HG02642 (cell line): Measurements from ENCODE around the gene FAM241A.
"Not testable (repeated sequence)": the region's sequence is repeated elsewhere in the genome, so short reads cannot be mapped to it uniquely, and the experiment has no call there.

Source experiments
- ATAC-seq: cut with Tn5 transposase; IDR thresholded peaks from one replicate; pipeline ENCODE4 v1.9.1; 2021; ENCODE audit warnings: mild to moderate bottlenecking; ENCODE audit not compliant: unreplicated experiment, poor library complexity

FAM241A gene

DNA sequence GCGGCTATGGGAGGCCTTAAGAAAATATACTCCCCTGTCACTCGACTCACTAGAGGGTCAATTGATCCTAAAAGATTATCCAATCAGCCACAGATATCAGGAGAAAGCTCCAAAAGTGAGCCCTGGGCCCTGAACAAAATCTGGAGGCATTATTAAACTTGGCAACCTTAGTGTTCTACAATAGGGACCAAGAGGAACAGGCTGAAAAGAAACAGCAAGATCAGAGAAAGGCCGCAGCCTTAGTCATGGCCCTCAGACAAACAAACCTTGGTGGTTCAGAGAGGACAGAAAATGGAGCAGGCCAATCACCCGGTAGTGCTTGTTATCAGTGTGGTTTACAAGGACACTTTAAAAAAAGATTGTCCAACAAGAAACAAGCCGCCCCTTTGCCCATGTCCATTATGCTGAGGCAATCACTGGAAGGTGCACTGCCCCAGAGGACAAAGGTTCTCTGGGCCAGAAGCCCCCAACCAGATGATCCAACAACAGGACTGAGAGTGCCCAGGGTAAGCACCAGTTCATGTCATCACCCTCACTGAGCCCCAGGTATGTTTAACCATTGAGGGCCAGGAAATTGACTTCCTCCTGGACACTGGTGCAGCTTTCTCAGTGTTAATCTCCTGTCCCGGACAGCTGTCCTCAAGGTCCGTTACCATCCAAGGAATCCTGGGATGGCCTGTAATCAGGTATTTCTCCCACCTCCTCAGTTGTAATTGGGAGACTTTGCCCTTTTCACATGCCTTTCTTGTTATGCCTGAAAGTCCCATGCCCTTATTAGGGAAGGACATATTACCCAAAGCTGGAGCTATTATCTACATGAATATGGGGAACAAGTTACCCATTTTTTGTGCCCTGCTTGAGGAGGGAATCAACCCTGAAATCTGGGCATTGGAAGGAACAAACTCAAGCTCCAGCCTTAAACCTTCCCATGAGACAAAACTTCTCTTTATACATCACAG, 63.2 kb downstream of the FAM241A start:
- ATAC-seq = not testable (repeated sequence)

DNA sequence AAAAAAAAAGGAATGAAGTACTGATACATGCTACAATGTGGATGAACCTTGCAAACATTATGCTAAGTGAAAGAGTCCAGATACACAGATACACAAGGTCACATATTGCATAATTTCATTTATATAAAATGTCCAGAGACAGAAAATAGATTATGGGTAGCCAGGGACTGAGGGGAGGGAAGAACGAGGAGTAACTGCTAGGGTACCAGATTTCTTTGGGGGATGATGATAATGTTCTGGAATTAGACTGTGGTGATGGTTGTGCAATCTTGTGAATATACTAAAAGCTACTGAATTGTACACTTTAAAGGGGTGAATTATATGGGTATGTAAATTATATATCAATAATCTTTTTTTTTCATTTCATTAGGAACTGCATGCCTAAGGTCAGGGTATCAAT, 65.5 kb downstream of the FAM241A start:
- ATAC-seq = no peak

DNA sequence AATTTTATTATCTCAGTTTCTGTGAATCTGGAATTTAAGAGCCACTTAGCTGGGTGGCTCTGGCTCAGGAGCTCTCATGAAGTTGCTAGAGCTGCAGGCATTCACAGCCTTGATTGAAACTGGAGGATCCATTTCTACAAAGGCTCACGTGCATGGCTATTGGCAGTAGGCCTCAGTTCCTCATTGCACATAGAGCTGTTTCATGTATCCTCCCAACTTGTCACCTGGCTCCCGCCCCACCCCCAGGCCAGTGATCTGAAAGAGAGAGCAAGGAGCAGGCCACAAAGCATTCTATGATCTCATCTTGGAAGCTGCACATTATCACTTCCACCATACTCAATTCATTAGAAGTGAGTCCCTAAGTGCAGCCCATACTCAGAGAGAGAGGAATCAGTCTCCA, 67.8 kb downstream of the FAM241A start:
- no peak for ATAC-seq

DNA sequence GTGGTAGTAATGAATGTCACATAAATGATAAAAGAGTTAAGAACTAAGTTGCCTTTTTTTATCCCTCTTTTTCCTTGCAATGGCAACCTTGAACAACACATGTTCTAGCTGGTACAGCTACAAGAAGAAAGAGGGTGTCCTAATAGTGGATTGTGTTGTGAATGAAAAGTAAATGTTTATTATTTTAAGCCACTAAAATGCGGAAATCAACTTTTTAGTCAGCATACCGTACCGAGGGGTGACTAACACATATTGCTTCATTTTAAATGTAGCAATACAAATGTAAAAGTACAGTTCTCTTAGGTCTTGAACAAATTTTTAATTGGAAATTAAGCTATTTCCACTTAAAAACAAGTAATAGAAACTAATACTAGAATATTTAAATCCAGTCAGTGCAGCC, 68.6 kb downstream of the FAM241A start:
- ATAC-seq = no peak

DNA sequence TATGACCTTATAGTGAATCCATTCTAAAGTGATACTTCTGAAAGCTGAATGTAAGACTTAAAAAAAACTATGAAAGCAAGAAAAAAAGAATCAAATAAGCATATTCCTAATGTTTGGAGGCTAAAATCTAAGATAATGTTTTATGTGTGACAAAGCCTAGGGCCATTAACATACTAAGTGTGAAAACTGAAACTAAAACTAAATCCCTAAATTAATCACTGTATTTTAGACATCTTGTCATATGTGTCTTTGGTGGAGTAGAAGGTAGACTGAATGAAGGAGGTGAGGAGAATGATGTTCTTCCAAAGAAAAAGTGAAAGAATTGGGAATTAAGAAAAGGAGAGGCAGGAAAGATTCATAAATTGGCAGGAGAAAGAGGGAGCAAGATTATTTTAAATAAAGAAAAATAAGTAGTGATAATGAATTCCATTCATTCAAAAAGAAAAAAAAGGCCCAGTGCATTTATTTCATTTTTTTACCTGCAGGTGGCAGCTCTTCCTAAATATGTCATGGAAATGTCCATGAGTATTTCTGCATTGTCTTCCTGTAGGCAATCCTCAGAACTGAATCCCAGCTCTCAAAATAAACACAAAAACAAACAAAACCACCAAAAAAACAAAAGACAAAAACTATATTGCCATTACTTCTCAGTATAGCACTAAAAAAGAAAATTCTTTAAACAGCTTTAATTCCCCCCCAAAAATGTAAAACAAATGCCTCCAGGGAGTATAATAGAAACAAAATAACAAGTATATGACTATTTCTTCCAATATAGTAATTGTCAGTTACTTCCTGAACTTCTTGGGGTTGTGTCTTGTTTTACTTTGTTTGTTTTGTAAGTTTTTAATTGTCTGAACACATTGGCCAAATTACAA, 69.4 kb downstream of the FAM241A start:
- peak; percentile 51 for ATAC-seq

DNA sequence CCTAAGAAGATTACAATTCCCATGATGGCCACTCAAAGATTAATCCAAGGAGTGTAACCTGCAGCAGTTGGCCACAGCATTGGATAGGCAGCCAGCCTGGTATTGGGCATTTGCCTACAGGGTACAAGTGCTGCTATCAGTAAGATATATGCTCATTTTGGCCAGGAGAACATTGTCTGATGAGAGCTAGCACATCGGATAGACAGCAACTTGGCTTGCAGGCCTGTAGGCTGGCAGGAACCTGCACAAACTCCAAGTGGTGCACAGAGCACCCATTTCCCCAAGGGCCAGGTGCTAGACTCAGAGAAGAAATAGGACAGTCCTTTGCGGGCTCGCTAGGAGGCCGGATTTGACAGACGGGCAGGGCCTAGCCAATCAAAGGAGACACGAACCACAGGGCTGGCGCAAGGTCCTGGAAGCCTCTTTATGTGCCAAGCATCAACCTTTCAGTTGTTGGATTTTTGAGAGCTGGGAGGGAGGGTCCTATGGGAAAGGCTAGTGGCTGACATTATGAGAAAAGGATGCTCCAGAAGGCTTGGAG, 74.6 kb downstream of the FAM241A start:
- ATAC-seq = no peak

DNA sequence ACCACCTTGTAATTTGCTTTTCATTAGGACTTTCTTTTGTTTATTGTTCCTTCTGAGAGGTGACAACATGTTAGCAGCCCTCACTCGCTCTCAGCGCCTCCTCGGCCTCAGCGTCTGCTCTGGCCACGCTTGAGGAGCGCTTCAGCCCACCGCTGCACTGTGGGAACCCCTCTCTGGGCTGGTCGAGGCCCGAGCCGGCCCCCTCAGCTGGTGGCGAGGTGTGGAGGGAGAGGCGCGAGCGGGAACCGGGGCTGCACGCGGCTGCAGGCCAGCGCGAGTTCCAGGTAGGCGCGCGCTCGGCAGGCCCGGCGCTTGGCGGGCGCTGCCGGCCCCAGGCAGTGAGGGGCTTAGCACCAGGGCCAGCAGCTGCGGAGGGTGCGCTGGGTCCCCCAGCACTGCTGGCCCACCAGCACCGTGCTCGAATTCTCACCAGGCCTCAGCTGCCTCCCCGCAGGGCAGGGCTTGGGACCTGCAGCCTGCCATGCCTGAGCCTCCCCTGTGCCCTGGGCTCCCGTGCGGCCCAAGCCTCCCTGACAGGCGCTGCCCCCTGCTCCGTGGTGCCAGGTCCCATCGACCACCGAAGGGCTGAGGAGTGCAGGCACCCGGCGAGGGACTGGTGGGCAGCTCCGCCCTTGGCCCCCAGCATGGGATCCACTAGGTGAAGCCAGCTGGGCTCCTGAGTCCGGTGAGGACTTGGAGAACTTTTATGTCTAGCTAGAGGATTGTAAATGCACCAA, 77.1 kb downstream of the FAM241A start:
- ATAC-seq = no peak

DNA sequence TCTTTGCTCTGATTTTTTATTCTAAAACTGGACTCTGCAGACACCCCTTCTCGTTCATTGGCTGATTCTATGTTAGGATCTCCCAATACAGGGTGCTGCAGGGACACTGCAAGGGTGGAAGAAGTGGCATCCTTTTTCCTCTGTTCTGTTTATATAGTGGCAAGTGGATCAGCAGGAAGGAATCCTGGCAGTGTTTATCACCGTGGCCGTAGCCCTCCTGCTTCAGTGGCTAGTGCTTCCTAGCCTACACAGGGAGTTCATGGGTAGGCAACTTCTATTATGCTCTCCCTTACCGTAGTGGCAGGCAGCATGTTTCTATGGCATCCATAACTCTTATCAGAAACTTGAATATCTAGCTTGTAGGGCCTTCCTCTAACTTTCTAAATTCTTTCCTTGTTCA, 79.9 kb downstream of the FAM241A start:
- no peak for ATAC-seq

DNA sequence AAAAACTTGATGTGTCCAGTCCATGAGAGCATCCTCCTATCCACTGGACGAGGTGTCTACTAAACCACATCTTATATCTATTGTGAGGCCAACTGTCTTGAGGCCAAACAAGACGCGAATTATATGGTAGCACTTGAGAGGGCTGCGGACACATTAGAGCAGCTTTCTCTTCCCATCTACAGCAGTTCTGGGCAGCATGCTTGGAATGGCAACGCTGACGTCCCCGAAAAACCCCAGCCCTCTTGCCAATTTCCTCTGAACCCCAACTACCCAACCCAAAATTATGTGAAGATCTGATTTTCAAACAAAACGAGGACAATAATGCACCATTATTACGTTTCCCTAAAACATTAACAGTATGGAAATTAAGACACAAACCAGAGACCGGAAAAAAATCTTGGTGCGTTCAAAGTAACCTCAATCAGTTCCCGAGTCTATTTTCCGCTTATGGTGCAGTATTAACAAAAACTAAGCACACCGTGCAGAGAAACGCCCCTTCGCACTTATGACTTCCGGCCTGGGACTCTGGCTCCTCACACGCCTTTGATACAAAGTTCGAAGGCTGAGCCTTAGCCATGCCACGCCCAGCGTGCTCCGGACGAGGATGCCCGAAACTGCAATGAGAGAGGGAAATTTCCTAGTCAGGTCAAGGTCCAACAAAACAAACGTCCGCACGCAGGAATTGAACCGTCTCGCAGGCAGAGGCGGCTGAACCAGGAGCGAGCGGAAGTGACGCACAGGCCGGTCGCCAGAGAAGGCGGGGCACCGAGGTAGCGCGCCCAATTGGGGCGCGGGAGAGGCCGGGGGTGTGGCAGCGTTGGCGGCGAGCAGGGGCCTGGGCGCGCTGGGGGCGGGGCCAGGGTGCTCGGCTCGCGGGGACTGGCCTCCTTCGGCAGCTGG, 85.9 kb downstream of the FAM241A start:
- ATAC-seq = peak; percentile 92

DNA sequence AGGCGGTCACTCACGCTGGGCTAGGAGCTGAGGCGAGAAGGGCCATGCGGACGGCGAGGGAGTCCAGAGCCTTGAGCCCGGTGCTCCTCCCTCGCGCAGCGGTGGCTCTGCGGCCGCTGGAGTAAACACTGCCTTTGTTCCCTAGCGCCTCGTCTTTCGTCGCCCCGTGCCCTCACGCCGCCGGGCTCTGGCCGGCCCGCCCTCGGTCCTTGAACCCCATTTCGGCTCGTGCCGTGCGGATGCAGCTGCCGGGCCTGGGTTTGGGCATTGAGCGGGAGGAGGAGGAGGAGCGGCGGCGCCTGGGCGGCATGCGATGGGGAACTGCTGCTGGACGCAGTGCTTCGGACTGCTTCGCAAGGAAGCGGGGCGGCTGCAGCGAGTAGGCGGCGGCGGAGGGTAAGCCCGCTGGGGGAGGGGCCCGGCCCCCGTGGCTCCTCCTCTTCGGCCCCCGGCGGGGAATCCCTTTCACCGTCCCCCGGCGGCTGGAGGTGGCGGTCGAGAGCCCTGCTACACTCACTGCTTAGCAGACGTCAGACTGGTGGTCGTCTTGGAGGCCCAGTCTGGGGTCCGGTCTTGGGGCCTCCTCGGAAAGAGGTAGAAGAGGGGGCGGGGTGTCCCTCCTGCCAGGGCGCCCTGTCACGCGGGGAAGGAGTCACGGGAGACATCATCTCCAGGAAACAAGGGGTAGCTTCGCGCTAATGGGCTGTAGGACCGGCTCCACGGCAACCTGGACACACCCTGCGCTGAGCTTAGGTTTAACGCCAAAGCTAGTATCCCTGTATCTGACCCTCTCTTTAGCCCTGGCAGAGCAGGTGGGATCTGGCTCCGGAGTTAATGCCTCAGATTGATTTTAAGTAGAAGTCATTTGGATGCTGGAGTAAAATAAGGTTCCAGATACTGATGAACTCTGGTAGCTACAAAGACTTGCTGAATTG, 86.8 kb downstream of the FAM241A start, which contains the start of gene AP1AR:
TSS of gene AP1AR (plus strand) at position 9 of the 935 bp plus-strand sequence. CDS start at position 314, 305 bp downstream.
- ATAC-seq = peak; percentile 76

DNA sequence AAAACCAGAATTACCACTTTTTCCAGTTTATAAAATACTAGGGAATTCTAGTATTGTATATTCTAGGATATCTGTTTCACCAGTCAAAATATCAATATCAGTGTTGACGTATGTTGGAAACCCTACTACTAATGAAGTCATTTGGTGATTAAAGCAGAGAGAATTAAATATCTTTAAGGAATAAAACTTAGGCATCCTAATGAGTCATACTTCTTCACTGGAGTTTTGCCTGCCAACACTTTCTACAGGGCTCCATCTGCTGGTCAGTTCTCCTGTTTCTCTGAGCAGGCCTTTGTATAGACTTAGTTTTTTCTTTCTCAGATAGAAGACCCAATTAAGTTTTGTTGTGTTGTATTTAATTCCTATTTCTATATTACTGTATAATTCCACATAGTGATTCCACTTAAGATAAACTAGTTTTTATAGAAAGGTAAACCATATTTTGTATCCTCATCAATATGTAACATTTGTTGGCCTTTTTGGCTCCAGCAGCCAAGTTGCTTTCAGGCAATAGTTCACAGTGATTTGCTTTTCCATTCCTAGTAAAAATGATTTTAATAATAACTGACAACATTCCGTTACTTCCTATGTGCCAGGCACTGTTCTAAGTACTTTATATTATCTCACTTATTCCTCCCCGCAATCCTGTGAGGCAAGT, 89.8 kb downstream of the FAM241A start:
- no peak for ATAC-seq

DNA sequence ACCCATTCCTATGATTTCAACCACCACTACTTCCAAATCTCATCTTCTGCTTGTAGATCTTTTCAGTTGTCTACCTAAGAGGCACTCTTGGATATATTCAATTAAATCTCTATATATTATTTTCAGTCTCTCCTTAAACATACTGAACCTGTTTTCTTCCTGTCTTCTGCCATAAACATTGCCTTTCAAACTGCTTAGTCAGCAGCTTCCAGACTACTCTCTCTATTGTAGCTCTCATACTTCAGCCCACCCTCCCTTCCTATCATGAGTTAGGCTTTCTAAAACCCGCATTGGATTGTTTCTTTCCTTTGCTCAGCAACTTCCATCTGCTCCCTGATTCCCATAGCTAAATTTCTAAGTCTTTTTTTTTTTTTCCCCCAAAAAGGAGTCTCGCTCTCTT, 90.8 kb downstream of the FAM241A start:
- ATAC-seq = no peak

DNA sequence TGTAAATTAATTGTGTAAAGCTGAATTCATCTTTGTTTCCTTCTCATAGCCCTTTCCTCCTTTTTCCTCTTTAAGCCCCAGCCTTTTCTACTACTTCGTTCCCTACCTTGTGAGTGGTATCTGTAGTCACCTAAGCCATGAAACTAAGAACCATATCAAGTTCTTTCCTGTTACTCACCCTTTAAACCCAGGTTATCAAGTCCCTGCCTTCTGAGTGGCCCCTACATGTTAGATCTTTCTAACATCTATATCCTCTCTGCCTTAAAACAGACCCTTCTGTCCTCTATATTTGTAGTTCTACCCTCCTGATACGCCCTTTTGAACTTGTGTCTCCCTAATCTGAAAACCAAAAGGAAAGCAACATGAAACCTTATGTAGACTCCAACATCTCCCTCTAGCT, 93.6 kb downstream of the FAM241A start:
- ATAC-seq = no peak
